GM19438 (cell line): ENCODE measurements around the gene QSER1.

ENCODE experiments used
- ATAC-seq: cut with Tn5 transposase; IDR thresholded peaks from one replicate; pipeline ENCODE4 v1.9.1; 2021; ENCODE audit warnings: low read depth; ENCODE audit not compliant: unreplicated experiment

QSER1 gene

DNA sequence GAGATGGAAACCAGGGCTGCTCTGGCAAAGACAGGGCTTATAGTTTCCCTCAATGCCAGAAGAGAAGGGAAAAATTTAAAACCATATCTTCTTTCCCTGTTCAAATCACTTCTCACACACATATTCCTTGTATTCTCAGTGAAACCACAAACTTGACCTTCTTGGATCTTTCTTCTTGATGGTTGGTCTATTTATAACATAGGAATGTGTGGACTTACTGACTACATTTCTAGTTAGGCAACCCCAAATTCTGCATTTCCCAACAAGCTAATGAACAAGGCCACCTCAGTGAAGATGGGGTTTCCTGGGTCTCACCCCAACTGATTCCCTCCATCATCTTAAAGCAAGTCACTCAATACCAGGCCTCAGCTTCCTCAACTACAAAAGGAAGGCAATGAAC, 3.8 kb upstream of the QSER1 start:
- no peak for ATAC-seq

DNA sequence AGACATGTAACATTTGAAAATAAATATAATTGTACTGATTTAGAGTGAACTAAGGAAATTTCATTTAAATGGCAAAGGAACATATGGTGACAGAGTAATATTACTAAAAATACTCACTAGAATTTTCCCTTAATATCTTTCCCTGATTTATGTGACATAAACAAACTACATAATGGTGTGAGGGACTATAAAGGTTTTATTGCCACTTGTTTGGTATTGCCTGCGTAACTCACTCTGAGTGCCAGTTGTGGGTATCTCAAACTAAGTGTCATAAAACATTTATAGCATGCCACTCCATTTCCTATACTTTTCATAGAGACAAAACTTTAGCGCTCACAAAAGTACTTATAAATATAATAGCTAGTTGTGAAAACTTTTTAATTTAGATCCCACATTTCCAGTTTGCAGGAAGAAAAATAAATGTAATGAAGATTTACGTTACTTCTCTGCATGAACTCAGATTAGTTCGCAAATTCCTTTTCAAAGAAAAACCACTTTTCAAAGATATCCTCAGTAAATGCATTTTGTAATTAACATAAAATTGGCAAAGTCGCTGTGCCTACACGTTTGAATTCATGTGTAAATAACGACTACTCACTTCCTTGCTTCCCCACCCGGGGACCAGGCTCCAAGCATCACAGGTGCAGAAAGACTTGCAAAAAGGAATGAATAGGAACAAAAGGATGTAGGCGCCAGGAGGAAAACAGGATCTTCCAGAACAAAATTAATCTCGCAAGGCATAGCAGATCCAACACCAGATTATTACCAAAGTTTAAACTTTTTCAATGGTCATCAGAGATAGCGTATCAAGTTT, 1.6 kb upstream of the QSER1 start:
- ATAC-seq = no peak

DNA sequence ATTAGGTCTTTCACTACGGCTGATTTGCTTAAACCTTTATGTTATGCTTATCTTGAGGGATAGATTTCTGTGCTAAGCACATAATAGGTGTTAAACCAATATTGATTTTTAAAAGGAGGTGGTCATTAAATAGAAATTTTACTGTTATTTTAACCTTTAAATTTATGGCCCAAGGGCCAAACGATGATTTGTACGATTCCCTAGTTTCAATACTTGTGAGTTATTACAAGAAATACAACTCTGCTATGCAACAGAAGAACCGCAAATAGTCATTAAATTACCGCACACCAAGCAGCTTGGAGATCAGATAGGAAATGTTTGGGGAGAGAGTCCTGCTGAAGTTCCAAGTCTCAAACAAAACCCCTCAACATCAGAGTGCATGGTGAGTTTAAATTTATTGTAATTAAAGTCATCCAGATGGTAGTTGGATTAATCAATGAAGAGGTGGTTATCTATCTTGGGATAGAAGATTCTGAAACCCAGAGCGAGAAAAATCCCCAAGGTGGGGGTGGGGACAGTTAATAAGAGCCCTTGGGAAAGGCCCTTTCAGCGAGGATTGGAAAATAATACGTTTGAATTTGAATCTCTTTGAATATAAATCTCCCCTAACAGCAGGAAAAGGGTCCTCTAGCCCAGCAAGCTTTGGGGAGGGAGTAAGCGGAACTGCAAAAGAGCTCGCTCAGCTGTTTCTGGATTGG, 805 bp upstream of the QSER1 start:
- ATAC-seq = no peak

DNA sequence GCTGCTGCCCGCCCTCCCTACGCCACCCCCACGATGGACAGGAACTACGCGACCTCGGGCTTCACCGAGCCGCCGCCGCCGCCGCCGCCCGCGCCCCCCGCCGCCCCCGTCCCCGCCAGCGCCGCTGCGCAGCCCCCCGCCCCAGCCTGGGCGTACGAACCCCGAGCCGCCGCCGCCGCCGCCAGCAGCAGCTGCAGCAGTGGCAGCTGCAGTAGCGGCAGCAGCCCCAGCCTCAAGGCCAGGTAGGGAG, 407 bp downstream of the QSER1 start:
- no peak for ATAC-seq

DNA sequence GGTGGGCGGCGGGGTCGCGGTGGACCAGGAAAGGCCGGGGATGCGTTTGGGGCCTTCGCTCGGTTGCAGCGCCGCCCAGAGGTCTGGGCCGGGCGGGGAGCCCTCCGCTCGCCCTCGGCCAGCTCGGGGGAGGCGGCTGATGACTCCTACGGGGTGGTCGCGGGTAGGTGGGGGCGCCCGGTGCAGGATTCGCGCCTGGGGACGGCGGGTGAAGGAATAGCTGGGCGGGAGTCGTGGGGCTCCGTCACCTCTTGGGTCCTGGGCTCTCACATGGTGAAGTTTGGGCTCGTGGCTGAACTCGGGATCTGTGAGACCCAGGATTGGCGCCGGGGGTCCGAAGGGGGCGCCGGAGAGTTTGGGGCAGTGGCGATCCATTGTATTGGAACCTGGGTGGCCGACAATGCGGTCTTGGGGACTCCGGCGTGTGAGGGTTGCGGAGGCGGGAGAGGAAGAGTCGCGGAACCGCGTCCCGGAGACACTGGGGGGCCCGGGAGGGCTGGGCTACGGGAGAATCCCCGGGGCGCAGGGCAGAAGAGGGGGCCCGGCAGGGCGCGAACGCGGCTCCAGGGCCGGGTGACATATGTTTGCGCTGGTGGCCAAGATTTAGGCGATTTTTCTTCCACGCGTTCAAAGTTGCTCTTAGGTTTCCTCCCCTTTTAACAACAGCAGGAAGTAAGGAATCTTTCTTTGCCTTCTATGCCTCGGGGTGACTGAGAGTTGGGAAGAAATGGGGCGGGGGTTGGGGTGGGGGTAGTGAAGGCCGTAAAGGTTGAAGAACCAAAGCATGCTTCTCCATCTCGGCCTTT, 935 bp downstream of the QSER1 start:
- peak; percentile 31 for ATAC-seq

DNA sequence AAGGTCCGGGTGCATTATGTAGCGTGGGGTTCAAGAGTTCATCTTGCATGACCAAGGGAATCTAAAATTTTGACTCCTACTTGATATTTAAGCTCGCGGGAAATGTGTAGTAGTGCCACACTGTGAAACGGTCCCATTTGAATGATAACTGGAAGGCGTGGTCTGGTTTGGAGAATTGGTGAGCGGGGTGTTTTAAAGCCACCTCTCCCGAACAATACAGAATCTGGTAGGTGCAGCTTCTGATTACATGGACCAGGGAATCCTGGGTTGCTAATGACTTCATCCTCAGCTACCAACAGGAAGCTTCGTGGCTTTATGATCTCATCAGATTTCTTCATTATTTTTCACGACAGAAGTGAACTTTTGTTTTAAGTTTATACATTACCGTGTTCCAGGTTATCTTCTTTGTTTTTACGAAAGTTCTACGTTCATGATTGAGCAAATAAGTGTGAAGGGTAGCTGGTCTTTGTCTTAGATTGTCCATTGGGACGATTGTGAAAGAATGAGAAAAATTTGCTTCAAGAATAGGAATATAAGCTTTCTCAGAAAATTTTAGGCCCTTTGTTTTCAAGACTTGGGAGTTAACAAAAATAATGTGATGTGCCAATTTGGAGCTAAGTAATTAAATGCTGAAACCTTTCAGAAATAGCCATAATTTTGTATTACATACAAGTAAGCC, 1.7 kb downstream of the QSER1 start:
- ATAC-seq = no peak

DNA sequence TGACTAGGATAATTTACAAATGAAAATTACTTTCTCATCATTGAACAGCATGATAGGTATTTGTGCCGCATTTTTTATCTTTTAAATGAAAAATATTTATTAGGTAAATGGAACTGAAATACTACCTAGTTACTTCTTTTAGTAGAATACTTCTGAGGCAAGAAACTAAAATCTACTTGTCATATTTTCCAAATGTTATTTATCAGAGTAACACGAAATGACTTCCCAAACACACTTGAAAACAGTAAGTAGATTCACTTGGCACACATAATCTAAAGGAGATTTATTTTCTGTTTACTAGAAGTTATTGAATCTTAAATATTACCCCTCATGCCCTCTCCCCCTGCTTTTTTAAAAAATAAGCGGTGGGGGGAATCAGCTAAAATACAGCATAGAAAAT, 2.3 kb downstream of the QSER1 start:
- ATAC-seq = no peak

DNA sequence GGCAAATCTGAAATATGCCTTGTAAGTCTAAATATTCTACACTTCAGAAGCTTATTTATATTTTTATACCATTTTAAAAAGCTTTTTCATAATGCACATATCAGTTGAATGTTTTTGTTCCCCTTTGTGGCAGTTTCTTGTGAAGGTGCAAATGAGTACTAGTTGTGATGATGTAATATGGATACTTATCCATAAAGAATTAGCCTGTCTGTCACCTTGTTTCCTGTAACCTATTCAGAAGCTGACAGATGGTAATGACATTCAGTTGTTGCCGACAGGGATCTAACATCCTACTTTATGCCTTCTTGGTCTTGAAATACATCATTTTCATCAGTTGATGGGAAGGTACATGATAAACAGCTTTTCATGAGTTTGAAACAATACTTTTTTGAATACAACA, 2.9 kb downstream of the QSER1 start:
- ATAC-seq = no peak

DNA sequence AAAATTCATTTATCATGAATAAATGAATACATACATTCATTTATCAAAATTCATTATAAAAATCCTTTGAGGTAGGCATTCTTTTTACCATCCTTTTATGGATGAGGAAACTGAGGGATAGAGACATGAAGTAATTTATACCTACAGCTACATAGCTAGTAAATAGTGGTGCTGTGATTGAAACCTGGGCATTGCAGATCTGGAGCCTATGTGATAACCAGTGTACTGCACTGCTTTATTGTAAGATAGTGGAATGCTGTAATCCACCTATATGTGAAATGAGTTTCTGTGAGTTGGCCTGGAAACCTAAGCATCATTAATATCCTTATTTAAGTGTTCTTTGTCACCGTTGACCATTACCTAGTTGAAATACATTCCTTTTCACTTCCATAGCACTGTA, 4.5 kb downstream of the QSER1 start:
- ATAC-seq = no peak

DNA sequence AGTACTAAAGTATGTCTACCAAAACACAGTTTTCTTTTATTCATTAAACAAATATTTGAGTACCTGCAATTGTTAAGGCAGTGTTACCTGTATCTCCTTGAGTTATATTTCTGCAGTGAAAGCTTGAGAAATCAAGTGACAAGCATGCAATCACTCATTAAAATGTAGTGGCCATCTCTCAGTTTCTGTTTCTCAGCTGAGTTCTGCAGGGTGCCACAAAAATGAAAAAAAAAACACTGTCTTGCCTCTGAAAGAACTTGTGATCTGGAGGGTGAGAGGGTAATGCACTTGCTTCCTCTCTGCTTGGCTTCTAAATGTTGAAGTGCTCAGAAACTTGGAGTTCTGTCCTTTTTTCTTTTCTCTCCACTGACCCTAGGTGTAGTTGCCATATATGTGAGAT, 6.8 kb downstream of the QSER1 start:
- ATAC-seq = peak; percentile 71

DNA sequence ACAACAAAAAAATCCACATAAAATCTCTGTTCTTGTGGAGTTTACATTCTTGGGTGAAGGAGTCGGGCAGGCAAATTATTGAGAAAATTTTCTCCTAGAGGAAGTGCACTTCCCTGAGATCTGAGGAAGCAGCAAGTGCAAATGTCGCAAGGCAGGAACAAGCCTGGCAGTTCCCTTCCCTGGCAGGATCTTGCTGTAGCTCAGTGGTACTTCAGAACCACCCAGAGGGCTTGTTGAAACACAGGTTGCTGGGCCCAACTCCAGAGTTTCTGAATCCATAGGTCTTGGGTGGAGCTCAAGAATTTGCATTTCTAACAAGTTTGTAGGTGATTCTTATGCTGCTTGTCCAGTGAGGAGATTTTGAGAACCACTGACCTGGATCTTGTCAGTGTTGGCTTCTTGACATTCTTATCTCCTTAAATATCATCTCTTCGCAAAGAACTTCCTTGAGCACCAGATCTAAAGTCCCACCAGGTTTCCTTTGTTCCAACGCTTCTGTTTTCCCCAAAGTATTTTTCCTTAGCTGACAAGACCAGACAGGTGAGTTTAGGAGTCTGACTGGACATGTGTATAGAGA, 9.6 kb downstream of the QSER1 start:
- no peak for ATAC-seq

DNA sequence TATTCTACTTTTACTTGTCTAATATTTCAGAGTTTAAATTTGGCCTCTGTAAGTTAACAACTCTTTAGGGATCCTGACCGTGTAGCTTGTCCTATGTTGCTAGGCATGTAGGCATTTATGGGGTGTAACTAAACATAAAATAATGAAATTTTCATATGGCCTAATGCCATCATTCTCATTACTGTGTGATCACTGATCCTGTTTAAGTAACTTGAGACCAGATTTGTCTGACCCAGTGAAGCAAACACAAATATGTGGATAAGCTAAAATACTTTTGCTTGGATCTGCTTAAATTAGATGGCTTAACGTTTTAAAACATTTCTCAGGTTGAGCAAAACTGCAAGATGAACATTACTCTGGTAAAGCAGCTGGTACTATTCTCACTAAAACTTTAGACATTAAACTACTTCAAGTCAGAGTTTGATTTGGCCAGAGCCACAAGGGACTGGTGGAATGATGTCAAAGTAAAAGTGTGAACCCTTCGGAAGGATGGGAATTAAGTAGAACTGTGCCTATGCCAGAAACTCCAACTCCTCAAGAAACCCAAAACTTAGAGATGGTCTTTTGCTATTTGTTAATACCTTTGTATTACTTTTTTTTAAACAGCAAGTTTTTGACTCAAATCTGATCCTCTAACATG, 12.5 kb downstream of the QSER1 start:
- ATAC-seq = no peak

DNA sequence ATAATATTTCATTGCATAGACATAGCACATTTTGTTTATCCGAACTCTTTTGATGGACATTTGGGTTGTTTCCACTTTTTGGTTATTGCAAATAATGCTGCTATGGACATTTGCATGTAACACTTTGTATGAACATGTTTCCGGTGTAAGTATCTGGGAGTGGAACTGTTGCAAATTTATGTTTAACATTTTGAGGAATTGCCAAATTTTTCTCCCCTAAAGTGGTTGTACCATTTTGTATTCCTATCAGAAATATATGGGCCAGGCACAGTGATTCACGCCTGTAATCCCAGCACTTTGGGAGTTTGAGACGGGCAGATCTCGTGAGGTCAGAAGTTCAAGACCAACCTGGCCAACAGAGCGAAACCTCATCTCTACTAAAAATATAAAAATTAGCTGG, 16.0 kb downstream of the QSER1 start:
- ATAC-seq = no peak

DNA sequence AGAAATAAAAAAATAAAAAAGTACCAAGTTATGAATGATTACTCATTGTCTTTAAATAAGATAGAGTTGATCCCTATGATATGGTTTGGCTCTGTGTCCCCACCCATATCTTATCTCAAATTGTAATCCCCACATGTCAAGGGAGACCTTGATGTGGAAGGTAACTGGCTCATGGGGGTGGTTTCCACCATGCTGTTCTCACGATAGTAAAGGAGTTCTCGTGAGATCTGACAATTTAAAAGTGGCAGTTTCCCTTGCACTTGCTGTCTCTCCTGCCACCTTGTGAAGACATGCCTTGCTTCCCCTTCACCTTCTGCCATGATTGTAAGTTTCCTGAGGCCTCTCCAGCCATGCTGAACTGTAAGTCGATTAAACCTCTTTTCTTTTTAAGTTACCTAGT, 18.8 kb downstream of the QSER1 start:
- ATAC-seq = no peak

DNA sequence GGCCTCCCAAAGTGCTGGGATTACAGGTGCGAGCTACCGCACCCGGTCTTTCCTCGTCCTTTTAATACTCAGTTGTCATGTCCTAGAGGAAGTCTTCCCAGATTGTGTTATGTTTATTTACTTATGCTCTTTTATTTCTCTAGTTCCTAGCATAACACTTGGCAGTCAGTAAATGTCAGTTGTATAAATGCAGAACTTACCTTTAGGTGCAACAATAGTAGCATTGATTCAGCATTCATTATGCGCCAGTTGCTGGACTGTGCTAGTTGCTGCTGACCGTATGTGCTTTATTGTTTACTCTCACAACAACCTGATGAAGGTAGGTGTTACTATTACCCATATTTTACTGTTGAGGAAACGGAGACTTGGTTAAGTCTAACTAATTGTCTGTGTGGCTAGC, 20.8 kb downstream of the QSER1 start:
- no peak for ATAC-seq

DNA sequence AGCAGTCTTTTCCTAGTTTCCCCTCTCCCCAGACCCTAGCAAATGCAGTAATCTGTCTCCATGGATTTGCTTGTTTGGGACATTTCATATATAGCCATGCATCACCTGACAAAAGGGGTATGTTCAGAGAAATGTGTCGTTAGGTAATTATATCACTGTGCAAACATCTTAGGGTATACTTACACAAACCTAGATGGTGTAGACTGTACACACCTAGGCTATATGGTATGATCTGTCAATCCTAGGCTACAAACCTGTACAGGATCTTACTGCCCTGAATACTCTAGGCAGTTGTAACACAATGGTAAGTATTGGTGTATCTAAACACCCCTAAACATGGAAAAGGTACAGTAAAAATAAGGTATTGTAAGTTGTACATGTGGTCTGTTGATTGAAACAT, 23.8 kb downstream of the QSER1 start:
- no peak for ATAC-seq

DNA sequence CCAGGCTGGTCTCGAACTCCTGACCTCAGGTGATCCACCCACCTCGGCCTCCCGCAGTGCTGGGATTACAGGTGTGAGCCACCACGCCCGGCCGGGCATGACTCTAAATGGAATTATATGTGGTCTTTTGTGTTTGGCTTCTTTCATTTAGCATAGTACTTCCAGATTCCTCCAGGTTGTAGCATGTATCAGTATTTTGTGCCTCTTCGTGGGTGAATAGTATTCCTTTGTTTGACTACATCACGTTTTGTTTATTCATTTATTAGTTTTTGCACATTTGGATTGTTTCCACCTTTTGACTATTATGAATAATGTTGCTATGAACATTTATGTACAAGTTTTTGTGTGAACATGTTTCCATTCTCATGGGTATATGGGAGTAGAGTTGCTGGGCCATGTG, 24.4 kb downstream of the QSER1 start:
- no peak for ATAC-seq

DNA sequence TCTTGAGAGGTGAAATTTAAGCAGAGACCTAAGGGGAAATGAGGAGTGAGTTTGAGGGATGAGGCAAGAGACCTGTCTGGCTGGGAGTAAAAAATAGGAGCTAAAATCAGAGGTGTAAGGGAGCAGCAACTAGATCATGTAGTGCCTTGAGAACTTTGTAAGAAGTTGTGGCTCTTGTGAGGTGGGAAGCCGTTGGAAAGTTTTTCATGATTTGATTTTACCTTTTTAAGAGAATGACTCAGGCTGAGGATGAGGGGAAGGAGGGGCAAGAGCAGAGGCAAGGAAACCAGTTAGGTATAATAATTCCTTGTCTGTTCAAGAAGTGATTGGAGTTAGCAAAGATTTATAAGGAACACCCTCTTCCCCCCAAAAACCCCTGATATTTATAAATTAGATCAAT, 25.8 kb downstream of the QSER1 start:
- no peak for ATAC-seq

DNA sequence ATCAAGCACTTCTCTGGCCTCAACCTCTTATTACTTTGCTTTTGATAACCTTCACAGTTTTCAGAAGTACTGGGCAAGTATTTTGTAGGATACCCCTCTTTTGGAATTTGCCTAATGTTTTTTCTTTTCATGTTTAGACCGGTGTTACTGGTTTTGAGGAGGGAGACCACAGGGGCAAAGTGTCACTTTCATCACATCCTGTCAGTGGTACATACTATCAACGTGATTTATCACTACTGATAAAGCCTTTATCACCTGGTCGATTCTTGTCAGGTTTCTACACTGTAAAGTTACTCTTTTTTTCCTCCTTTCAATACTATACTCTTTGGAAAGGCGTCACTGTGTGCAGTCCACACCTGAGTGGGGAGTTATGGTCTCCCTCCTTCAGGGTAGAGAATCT, 26.7 kb downstream of the QSER1 start:
- ATAC-seq = no peak

DNA sequence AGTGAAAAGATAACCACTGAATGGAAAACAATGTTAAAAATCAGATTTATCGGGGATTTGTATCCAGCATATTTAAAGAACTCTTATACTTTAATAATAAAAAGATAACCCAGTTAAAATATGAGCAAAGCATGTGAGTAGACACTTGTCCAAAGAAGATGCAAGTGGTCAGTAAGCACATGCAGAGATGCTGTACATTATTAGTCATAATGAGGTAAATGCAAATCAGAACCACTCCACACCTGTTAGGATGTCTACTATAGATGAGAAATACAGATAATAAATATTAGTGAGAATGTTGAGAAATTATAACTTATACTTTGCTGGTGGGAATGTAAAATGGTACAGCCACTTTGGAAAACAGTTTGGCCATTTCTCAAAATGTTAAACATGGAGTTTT, 28.0 kb downstream of the QSER1 start:
- no peak for ATAC-seq
